IPS-NIHi7 (cell line): ENCODE data around the gene ATAT1.
A peak's percentile ranks its signal among the peaks of the same experiment; 100 is the strongest.

Experiments used
- DNase-seq: peaks from one replicate; pipeline ENCODE4 v3.0.0; 2012; ENCODE audit warnings: mixed read lengths; ENCODE audit errors: extremely low spot score

The ATAT1 gene

DNA sequence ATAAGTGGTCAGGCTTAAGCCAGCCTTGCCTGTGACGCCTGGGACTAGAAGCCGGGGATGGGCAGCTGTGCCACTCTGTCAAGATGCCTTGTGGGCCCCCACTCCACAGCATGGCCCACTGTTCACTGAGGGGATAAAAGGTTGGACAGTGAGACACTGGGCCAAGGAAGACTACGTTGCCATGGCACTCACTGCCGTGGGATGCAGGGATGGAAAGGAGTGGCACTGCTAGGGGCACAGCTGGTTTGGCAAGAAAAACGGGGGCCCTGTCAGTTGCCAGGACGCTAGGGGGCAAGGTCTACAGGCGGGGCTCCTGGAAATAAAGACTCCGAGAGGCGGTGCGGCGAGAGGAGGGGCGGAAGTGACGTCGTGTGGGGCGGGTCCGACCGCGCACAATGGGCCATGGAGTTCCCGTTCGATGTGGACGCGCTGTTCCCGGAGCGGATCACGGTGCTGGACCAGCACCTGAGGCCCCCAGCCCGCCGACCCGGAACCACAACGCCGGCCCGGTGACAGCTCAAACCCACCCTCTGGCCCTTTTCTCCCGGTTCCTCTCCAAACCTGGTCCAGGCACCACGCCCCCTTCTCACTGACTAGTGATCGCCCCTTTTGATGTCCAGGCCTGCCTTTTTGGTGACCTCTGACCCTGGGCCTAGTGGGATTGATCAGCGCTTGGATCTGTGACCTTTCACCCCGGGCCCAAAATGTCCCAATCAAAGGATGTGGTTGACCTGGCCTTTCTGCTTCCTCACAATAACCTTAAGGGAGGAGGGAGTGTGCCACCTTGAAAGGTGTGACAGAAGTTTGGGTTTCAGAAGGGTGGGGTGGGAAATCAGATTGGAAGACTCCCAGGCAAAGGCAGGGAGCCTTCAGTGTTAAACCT is at the start of gene ATAT1:
Gene ATAT1 (plus strand): TSS at position 391 of the 883 bp plus-strand sequence.
- peak; percentile 91 for DNase-seq

DNA sequence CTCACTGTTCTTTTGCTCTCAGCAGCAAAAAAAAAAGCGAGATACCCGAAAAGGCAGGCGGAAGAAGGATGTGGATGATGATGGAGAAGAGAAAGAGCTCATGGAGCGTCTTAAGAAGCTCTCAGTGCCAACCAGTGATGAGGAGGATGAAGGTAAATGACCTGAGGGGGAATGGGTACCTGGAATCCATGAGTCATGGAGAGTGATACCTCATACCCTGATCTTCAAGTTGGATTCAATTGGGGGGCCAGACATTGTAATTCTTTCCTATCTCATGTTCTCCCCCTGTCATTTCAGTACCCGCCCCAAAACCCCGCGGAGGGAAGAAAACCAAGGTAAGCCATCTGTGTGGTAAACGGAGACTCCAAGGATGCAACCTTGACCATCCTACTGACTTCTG is 48.6 kb upstream of the ATAT1 start:
- DNase-seq: no peak

DNA sequence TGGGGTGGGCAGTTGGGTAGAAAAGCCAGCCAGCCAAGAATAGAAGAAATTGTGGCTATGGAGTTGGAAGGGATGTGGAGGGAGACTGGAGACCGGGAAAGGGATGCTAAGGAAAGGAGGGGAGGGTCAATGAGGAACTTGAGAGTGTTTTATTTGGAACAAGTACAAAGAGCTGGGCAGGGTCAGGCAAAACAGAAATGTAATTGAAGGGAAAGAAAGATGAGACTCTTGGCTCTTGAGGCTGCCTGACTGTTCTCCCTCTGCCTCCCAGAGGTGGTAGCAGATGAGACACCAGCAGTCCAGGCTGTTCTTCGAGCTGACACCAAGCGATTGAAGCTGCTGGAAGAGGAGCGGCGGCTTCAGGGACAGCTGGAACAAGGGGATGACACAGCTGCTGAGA is 42.8 kb upstream of the ATAT1 start:
- no peak for DNase-seq

DNA sequence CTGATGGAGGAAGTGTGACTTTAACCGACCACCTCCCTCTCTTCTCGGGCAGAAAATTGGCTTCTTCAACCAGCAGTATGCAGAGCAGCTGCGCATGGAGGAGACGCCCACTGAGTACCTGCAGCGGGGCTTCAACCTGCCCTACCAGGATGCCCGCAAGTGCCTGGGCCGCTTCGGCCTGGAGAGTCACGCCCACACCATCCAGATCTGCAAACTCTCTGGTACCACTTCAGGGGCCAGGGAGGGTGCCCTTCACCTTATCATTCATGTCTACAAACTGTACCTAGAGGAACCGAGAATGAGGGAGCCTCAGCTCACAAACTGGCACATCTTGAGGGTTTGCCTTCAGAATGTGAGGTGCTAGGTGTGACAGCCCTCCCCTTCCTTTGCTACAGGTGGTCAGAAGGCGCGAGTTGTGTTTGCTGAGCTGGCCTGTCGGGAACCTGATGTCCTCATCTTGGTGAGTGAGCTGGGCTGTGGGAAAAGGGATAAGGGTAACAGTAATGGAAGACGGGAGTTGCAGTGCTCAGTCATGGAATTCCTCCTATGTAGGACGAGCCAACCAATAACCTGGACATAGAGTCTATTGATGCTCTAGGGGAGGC is 36.8 kb upstream of the ATAT1 start:
- no peak for DNase-seq

DNA sequence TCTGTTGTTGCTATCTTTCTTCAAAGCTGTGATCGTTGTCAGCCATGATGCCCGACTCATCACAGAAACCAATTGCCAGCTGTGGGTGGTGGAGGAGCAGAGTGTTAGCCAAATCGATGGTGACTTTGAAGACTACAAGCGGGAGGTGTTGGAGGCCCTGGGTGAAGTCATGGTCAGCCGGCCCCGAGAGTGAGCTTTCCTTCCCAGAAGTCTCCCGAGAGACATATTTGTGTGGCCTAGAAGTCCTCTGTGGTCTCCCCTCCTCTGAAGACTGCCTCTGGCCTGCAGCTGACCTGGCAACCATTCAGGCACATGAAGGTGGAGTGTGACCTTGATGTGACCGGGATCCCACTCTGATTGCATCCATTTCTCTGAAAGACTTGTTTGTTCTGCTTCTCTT is 36.2 kb upstream of the ATAT1 start:
- DNase-seq: no peak

DNA sequence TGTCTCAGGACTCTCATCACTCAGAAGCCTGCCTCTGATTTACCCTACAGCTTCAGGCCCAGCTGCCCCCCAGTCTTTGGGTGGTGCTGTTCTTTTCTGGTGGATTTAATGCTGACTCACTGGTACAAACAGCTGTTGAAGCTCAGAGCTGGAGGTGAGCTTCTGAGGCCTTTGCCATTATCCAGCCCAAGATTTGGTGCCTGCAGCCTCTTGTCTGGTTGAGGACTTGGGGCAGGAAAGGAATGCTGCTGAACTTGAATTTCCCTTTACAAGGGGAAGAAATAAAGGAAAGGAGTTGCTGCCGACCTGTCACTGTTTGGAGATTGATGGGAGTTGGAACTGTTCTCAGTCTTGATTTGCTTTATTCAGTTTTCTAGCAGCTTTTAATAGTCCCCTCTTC is 35.7 kb upstream of the ATAT1 start:
- DNase-seq: no peak

DNA sequence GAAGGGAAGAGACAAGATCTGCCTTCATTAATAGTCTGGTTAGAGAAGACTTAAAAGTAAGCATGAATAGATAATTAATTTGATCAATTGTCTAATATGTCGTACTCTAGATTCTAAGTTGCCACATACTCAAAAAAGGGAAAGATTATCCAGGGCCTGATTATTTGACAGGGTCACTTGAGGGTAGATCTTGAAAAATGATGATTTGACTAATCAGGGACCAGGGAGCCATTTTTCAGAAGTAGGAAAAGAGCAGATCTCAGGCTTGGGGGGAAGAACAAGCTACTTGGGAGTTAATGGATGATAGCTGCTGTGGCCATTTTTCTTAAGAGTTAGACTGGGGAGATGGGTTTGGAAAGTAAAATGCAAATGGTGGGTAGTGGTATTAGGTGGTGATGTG is 34.4 kb upstream of the ATAT1 start:
- DNase-seq: no peak

DNA sequence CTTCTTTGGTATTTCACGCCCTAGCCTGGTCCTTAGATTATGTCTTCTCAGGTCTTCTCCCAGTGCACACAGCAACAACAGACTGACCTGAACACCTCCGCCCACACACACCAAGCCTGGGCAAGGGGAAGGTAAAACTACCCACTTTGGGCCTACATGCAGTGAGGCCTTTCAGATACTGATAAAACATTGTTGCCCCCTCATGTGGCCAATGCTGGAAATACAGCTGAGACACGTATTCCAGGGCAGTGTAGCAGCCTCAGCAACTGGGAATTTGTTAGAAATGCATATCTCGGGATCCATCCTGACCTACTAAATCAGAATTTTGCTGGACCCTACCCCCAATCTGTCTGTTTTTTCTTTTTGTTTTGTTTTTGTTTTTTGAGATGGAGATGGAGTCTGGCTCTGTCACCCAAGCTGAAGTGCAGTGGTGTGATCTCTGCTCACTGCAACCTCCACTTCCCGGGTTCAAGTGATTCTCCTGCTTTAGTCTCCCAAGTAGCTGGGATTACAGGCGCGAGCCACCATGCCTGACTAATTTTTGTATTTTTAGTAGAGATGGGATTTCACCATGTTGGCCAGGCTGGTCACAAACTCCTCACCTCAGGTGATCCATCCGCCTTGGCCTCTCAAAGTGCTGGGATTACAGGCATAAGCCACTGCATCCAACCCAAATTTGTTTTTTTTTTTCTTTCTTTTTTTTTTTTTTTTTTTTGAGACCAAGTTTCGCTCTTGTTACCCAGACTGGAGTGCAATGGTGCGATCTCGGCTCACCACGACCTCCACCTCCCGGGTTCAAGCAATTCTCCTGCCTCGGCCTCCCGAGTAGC is 29.1 kb upstream of the ATAT1 start:
- peak; percentile 83 for DNase-seq

DNA sequence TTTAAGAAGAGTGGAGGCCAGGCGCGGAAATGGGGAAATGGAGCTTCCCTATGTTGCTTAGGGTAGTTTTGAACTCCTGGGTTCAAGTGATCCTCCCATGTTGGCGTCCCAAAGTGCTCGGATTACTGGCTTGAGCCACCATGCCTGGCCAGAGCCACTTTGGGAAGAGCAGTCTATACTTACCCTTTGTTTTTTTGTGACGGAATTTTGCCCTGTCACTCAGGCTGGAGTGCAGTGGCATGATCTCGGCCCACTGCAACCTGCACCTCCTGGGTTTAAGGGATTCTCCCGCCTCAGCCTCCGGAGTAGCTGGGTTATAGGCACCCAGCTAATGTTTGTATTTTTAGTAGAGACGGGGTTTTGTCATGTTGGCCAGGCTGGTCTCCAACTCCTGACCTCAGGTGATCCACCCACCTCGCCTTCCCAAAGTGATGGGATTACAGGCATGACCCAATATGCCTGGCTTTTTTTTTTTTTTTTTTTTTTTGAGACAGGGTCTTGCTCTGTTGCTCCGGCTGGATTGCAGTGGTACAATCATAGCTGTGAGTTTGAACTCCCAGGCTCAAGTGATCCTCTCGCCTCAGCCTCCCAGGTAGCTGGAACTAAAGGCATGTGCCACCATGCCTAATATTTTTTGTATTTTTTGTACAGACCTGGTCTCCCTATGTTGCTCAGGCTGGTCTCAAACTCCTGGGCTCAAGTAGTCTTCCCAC is 27.6 kb upstream of the ATAT1 start:
- no peak for DNase-seq

DNA sequence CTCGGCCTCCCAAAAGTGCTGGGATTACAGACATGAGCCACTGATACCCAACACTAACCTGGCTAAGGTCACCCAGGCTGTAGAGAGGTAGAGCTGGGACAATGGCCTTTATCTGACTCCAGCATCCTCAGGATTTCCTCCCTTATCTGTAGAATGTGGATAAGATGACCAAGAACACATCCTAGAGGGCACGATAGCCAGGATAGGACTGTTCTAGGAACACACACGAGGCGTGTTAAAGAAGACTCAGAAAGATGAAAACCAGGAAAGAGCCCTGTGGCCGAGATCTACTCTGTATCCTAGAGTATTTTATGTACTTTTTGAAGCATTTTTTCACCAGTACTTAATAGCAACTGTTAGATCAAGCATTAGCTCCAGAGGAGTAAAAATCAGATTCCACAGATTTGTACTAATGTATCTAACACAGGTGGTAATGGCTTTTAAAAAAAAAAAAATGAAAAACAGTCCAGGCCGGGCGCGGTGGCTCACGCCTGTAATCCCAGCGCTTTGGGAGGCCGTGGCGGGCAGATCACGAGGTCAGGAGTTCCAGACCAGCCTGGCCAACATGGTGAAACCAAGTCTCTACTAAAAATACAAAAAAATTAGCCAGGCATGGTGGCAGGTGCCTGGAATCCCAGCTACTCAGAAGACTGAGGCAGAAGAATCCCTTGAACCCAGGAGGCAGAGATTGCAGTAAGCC is 26.9 kb upstream of the ATAT1 start:
- no peak for DNase-seq

DNA sequence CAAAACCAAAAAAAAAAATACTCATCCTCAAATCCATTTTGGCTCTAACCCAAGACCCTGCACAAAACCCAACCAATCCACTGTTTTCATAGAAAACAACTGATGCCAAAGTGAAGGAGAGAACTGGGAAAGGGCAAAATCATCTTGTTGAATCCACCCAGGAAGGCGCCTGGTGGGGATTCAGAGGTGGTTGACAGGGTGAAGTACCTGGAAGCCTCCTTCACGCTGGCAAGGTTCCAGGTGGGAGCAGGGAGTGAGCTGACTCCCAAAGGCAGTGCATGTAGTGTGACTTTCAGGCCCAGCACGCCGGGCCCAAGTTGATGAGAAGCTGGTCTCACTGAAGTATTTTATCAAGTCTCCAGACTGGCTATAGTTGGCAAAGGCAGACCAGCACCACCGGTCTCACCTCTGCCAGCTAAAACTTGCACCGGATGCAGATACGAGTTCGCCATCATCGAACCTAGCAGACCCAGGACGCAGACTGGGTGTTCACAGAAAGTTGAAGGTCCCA is 26.2 kb upstream of the ATAT1 start:
- no peak for DNase-seq

DNA sequence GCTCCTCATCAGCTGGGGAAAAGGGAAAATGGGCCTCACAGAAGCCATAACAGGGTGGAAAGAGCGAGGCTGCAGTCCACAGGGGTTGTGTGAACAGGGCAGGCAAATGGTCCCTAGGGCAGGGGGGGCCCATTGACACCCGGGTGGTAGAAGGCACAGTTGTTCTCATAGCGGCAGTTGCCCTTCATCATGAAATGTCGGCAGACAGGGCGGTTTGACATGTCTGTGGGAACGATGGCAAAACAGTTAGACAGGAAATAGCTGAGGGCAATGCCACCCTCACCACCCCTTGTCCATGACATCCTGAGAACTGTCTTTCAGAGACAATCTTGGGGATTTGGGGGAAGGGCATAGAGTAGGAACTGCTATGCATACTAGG is 25.2 kb upstream of the ATAT1 start:
- DNase-seq: no peak

DNA sequence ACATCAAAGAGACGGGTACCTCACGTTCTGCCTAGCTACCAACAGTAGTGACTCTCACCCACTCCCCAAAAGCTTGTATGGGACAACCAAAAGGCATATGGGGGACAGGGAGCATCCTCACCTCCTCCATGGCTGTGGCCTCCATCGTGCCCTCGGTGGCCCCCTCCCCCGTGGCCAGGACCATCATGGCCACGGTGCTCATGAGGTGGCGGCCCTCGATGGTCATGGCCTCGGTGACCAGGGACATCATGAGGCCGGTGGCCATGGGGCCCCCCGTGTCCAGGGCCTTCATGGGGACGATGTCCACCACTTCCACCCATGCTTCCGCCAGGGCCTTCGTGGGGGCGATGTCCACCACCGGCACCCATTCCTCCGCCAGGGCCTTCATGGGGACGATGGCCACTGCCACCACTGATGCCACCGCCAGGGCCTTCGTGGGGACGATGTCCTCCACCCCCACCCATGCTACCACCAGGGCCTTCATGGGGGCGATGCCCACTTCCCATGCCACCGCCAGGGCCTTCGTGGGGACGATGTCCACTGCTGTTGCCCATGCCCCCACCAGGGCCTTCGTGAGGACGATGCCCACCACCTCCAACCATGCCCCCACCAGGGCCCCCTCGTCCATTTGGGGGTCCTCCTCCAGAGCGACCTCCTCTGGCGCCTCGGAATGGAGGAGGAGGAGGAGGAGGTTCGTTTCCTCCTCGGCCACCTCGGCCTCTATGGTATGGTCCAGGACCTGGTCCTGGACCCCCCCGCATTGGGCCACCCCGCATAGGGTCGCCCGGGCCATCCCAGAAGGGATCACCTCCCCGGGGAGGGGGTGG is 24.6 kb upstream of the ATAT1 start:
- DNase-seq: no peak

DNA sequence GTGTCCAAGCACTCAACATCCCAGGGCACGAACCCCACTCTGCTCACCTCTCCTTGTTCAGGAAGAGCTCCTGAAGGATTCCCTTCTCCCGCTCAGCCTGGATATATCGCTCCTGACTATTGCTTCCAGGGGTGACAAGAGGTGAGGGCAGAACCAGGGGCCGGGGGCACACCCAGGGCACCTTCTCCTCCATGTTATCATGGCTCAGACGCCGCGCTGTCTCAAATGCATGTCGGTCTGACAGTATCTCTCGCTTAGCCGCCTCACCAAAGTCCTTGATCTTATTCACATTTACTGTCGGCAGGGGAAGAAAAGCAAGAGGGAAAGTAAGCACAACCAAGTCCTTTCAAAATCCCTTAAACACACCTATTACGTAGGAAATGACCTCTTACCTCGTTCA is 22.7 kb upstream of the ATAT1 start:
- no peak for DNase-seq

DNA sequence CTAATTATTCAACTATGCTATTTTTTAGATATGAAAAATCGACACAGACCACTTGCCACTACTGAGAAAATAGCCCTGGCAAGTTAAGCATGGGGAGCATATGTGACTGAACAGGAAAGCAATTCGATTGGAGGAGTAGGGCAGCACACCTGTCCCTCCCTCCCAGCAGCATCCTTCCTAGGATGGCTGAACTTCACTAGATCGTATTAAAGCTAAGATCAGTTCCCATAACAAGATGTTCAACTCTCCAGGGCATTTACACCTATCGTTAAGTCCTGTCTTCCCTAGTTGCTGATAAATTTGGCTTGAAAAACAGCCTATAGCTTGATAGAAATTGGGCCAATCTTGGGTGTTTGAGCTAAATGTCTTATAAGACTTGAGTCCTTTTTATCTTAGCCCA is 16.6 kb upstream of the ATAT1 start:
- DNase-seq: no peak

DNA sequence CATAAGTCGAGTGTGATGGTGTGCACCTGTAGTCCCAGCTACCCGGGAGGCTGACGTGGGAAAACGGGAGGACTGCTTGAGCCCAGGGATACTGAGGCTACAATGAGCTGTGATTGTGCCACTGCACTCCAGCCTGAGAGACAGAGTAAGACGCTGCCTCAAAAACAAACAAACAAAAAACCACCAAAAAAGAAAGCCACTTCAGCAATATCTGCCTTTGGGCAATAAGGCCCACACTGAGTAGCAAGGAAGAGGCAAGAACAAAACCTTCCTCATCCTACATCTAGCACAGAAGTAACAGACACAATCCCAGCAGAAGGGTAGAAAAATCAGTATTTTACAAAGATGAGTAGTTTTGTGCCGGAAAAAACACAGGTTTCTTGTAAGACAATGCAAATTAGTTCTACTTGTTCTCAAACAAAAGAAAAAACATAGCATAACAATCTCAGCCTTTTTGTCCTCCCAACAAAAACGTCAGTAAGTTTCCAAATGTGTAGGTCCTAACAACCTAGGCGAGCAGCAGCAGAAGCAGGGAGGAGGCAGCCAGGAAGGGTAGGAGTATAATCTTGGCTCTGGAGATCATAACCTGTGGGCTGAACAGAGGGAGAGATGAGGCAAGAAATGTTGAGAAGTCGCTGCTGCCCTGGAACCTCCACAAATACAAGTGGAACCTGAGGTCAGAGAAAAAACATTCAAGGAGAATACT is 15.4 kb upstream of the ATAT1 start:
- no peak for DNase-seq

DNA sequence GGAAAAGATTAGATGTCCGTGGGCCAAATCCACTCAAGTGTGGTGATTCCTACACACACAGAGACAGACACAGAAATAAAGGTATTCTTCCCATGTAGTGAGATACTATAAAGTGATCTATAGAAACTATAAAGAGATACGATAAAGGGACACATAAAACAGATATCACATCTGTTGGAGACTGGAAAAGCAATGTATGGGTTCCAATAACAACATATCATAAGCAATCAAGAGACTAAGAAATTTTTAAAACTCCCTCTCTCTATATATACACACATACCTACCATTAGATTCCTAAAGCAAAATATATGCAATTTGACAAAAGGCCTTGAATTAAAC is 14.8 kb upstream of the ATAT1 start:
- no peak for DNase-seq

DNA sequence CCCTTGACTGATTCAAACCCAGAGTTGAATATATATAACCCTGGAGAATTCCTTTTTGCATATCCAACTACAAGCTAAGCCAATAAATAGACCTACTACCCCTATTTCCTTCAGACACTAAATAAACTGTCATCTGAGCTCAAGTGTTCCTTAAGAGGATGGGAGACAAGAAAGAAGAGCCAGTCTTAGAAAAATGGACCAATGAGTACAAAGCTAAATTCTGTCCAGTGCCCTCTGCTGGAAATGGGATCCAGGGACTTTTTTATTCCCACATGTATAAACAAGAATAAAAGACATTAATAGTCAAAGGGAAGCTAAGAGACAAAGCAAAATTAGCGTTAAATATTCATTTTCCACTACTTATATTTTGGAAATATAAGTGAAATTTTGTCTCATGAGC is 14.5 kb upstream of the ATAT1 start:
- no peak for DNase-seq

DNA sequence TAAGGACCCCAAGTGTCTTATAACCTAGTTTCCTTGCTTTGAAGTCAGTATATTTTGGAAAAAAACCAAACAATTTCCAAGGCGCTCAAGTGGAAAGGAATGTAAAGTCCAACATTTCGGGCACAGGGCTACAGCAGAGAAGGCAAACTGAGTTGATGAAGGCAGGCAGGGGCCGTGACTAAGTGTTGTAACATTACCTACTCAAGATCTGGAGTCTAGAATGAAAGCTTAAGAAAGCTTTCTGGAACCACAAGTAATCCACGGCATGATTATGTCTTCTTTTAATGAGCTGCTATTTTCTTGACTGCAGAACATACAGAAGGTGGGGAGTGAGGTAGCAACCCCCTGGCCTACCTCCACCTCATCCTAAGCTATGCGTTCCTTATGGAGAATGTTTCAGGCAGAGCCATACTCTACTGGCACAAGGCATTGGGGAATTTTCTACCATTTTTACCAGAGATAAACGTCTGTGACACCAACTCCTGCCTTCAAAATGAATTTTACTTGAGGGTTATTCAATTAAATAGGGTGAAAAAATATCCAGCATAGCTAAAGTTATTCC is 13.9 kb upstream of the ATAT1 start:
- no peak for DNase-seq
